ENCODE measurements around the gene ACSF3. TPM values are rescaled to one million over a fixed set of nuclear protein-coding genes. Genes with fewer than 3 reads are reported as not detected.

The ACSF3 gene
- total RNA-seq, 2 donors from 2014 or later: 24.1 to 41.7 TPM

DNA sequence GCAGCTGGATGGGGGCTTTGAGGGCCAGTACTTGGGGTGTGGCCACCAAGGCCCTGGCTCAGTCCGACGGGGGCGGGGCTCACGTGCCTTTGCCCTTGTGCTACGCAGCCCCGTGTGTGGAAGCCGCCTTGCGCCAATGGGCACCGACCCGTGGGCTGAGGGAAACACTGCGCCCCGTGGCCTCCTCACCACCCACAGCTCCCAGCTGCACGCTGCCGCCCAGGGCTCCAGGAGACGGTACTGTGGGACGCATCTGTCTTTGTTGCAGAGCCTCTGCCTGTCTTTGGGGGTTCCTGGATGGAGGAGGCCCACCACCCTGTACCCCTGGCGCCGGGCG, 85.5 kb downstream of the ACSF3 start:
- no peak for DNase-seq (ENCODE audit: low spot score)
- Histone ChIP-seq H3K27ac (no peak overlapping the region), H3K9me3 (no peaks in the 10 kb centered on the region), H3K27me3 (replicated peaks; ENCODE audit: insufficient read depth) (no peaks in the 10 kb centered on the region), H3K4me1 (ENCODE audit: control insufficient read depth in 1 of 2, low read depth in 2 of 2) (no peaks in the 10 kb centered on the region), H3K36me3 (no peaks in the 10 kb centered on the region), H3K4me3 (no peak overlapping the region)
- TF ChIP-seq, protein P1, sequence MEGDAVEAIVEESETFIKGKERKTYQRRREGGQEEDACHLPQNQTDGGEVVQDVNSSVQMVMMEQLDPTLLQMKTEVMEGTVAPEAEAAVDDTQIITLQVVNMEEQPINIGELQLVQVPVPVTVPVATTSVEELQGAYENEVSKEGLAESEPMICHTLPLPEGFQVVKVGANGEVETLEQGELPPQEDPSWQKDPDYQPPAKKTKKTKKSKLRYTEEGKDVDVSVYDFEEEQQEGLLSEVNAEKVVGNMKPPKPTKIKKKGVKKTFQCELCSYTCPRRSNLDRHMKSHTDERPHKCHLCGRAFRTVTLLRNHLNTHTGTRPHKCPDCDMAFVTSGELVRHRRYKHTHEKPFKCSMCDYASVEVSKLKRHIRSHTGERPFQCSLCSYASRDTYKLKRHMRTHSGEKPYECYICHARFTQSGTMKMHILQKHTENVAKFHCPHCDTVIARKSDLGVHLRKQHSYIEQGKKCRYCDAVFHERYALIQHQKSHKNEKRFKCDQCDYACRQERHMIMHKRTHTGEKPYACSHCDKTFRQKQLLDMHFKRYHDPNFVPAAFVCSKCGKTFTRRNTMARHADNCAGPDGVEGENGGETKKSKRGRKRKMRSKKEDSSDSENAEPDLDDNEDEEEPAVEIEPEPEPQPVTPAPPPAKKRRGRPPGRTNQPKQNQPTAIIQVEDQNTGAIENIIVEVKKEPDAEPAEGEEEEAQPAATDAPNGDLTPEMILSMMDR (IDR thresholded peaks at IDR 0.05): no peak
- ATAC-seq (ENCODE audit: insufficient number of reproducible peaks, low FRiP score, low read depth): no peak

GRCh38 chr16:89179656-89180315, 86.1 kb downstream of the ACSF3 start:
- no peaks in the 10 kb centered on the region for H3K27me3 ChIP-seq (replicated peaks; ENCODE audit: insufficient read depth)
- DNase-seq (ENCODE audit: low spot score): no peak
- H3K9me3 ChIP-seq: no peaks in the 10 kb centered on the region
- TF ChIP-seq, protein P1 (IDR thresholded peaks at IDR 0.05): no peak
- no peak overlapping the region for H3K27ac ChIP-seq
- H3K36me3 ChIP-seq: no peaks in the 10 kb centered on the region
- H3K4me1 ChIP-seq (ENCODE audit: control insufficient read depth in 1 of 2, low read depth in 2 of 2): no peaks in the 10 kb centered on the region
- H3K4me3 ChIP-seq: no peak overlapping the region
- no peak for ATAC-seq (ENCODE audit: insufficient number of reproducible peaks, low FRiP score, low read depth)

DNA sequence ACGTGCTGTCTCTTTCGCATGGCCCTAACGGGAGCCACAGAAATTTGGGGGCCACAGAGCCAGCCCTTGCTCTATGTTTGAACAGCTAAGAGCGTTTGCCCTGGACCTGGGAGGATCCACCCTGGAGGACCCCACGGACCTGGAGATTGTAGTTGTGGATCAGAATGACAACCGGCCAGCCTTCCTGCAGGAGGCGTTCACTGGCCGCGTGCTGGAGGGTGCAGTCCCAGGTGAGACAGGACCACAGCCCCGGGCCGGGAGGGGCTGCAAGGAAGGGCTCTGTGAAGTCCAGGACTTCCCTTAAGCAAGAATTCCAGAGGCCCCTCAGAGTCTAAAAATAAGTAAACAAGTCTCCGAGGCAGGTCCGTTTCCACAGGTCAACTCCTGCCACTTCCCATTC, 89.8 kb downstream of the ACSF3 start:
- DNase-seq (ENCODE audit: low spot score): no peak
- H3K9me3 ChIP-seq: no peaks in the 10 kb centered on the region
- no peak overlapping the region for H3K4me3 ChIP-seq
- H3K36me3 ChIP-seq: no peaks in the 10 kb centered on the region
- ATAC-seq (ENCODE audit: insufficient number of reproducible peaks, low FRiP score, low read depth): no peak
- no peaks in the 10 kb centered on the region for H3K4me1 ChIP-seq (ENCODE audit: control insufficient read depth in 1 of 2, low read depth in 2 of 2)
- no peaks in the 10 kb centered on the region for H3K27me3 ChIP-seq (replicated peaks; ENCODE audit: insufficient read depth)
- TF ChIP-seq, protein P1 (IDR thresholded peaks at IDR 0.05): no peak
- H3K27ac ChIP-seq: no peak overlapping the region

GRCh38 chr16:89183975-89184676, 90.5 kb downstream of the ACSF3 start:
- DNase-seq (ENCODE audit: low spot score) (no peak), ATAC-seq (ENCODE audit: insufficient number of reproducible peaks, low FRiP score, low read depth) (no peak)
- Histone ChIP-seq H3K27me3 (replicated peaks; ENCODE audit: insufficient read depth) (no peaks in the 10 kb centered on the region), H3K4me3 (no peak overlapping the region), H3K27ac (no peak overlapping the region), H3K4me1 (ENCODE audit: control insufficient read depth in 1 of 2, low read depth in 2 of 2) (no peaks in the 10 kb centered on the region), H3K36me3 (no peaks in the 10 kb centered on the region), H3K9me3 (no peaks in the 10 kb centered on the region)
- TF ChIP-seq, protein P1 (IDR thresholded peaks at IDR 0.05): no peak

- TF ChIP-seq, protein P1 (IDR thresholded peaks at IDR 0.05): no peak
- no peak for ATAC-seq (ENCODE audit: insufficient number of reproducible peaks, low FRiP score, low read depth)
These were observed 91.0 kb downstream of the ACSF3 start for GRCh38 chr16:89184677-89184932.

More at GRCh38 chr16:89184677-89184932, 91.0 kb downstream of the ACSF3 start:
- Histone ChIP-seq H3K9me3 (no peaks in the 10 kb centered on the region), H3K36me3 (no peaks in the 10 kb centered on the region), H3K4me1 (ENCODE audit: control insufficient read depth in 1 of 2, low read depth in 2 of 2) (no peaks in the 10 kb centered on the region), H3K27me3 (replicated peaks; ENCODE audit: insufficient read depth) (no peaks in the 10 kb centered on the region), H3K27ac (no peak overlapping the region), H3K4me3 (no peak overlapping the region)
- no peak for DNase-seq (ENCODE audit: low spot score)

Data from thoracic aorta (tissue), 2 donors.